Stimulated activated CD4-positive, alpha-beta T cell treated with anti-CD3 and anti-CD28 coated beads, Interleukin-12 subunit alpha, Interleukin-12 subunit beta, amount 100 ng/mL, for 24 hours (primary cell): ENCODE data around the gene ZMIZ2.
"Not testable (repeated sequence)": the region's sequence is repeated elsewhere in the genome, so short reads cannot be mapped to it uniquely, and the experiment has no call there.

Experiments
- DNase-seq, 2 experiments: peaks; one replicate each; pipeline ENCODE4 v3.0.0-alpha.2; 2020; ENCODE audit warnings: low read depth in 2 of 2

Gene ZMIZ2

DNA sequence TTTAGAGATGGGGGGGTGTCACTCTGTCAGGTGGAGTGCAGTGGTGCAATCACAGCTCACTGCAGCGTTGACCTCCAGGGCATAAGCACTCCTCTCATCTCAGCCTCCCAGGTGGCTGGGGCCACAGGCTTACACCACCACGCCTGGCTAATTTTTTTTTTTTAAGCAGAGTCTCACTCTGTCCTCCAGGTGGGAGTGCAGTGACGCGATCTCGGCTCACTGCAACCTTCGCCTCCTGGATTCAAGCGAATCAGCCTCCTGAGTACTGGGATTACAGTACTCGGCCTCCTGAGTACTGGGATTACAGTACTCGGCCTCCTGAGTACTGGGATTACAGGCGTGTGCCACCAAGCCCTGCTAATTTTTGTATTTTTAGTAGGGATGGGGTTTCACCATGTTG lies 24.2 kb downstream of the ZMIZ2 start:
- DNase-seq: no peak

DNA sequence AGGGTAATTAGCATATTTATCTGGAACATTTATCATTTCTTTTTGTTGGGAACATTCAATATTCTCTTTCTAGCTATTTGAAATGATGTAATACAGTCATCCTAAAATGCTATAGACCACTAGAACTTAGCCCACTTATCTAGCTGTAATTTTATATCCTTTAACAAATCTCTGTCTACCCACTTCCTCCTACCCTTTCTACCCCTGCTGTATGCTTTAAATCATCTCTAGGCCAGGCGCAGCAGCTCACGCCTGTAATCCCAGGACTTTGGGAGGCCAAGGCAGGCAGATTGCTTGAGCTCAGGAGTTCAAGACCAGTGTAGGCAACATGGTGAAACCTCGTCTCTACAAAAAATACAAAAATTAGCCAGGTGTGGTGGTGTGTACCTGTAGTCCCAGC lies 25.8 kb downstream of the ZMIZ2 start:
- not testable (repeated sequence) for DNase-seq

DNA sequence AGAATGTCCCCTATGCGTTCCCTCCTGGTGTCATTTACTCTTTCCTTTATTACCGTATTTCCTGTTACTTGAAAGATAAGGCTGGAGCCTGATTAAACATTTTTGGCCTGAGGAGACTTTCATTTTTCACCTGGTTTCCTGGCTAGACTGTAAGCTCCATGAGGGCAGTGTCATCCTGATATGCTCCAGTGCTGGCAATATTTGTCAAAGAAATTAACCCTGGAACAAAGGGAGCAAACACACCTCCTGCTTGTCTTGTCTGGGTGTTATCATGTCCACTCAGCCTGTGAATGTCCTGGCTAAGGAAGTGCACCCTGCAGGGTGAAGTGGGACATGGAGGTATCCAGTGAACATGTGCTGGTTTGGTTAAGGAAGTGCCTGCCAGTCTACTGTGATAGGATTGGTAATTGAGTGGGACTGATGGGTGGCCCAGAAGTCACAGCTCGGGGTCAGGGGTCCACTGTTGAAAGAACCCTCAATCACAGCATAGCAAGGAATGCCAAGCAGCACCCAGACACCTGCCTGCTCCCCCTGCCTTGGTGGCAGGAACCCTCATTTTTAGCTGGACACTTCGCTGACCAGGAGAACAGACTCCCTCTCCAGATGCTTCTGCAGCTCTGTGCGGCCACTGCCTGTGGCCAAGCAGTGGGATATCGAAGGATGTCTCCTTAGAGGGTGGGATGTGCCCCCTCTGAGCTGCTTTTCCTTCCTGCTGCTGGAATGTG lies 26.9 kb downstream of the ZMIZ2 start:
- DNase-seq: no peak

DNA sequence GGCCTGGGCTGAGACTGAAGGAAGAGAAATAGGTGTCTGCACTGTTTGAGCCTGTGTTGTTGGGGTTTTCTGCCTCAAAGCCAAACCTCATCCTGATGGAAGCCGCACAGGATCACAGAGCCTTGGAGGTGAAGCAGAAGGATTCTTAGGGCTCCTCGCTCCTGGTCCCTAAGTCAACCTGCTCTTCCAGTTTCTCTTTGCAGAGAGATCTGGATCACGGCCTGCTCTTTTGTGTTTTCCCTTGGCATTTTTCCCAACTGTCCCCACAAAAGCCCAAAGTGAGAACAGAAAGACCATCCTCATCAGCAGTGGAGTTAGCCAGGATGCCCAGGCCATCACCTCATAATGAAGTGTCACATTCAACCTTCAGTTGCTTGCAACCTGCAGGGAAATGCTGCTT lies 27.6 kb downstream of the ZMIZ2 start:
- DNase-seq: no peak

DNA sequence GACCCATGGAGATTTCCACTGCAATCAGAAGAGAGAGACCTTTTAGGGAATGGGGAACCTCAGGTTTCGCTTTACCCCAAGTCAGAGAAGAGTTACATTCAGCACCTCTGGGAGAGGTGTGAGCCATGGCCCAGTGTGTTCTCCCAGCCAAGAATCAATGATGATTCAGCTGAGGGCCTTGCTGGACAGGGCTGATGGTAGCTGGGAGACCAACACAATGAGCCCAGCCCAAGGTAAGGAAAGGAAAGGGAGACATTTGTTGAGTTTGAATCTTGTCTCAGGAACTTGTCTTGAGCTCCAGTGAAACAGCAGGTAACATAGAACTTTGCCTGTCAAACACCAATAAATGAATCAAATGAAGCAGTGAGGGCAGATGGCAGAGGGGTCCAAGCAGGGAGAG lies 33.8 kb downstream of the ZMIZ2 start:
- DNase-seq: no peak

DNA sequence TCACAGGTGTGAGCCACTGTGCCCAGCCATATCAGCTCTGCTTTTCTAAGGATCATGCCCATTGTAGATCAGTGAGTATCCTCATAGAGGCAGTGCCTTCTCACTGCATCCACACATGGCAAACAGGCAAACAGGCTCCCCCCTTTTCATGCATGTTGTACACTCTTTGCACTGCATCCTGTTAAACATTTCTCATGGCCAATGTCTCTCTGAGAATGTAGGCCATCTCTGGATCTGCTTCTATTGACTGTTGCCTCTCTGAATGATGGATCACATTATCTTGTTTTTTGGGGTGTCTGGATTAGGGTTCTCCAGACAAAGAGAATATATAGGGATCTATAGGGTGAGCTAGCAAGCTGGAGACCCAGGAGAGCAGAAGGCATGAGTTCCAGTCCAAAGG lies 34.8 kb downstream of the ZMIZ2 start:
- DNase-seq: no peak

DNA sequence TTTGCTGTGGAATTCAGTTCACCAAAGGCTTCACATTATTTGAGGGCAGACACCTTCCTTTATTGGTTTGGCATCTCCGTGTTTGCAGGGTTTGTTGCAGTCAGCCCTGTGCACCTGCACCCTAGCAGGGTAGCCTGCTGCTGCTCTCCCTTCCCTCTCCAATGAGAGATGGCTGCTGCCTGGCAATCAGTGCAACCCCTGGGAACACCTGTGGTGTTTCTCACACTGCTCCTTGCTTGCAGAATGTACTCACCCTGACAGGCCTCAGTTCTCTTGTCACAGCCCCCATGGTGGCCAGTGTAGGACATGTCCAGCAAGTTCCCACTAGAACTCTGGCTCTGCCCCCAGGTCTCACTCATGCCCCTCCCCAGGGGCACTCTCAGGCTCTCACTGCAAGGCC lies 35.7 kb downstream of the ZMIZ2 start:
- no peak for DNase-seq

DNA sequence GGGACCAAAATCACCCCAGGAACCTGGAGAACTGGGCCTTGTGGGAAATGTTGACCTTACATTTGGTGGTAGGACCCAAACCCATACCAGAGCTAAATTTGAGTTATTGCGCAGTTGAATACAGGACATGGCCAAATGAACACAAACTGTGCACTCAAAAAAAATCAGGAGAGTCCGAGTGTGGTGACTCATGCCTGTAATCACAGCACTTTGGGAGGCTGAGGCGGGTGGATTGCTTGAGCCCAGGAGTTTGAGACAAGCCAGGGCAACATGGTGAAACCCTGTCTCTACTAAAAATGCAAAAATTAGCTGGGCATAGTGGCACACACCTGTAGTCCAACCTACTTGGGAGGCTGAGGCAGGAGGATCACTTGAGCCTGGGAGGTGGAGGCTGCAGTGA lies 36.6 kb downstream of the ZMIZ2 start:
- DNase-seq: not testable (repeated sequence)

DNA sequence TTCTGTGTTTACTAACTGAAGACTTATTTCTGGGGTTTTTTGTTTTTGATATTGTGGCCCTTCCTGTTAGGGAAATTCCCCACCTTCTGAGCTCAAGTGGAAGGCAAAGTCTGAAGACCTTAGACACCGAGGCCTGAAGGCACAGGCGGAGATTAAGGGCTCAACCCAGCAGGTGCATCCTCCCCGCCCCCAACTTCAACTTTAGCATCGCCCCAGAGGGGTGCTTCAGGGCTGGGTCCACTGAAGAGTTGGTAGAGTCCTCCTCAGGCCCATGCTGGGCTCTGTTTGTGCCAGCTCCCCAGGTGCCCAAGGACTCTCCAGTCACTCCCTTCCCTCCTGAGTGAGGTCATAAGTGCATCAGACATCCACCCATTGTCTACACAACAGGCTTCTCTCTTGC lies 38.4 kb downstream of the ZMIZ2 start:
- no peak for DNase-seq

DNA sequence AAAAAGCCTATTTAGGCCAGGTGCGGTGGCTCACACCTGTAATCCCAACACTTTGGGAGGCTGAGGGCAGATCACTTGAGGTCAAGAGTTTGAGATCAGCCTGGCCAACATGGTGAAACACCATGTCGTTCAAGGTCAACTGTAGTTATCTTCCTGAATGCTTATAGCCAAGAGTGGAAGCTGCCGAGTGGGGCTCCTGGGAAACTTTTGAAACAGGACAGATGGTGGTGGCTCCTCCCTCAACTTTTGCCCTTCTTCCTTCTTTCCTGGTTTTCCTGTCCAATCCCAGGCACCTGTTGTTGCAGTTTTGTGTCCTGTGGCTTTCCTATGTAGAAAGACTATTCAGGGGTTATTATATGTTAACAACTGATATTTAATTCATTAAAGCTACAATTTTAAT lies 39.1 kb downstream of the ZMIZ2 start:
- no peak for DNase-seq

DNA sequence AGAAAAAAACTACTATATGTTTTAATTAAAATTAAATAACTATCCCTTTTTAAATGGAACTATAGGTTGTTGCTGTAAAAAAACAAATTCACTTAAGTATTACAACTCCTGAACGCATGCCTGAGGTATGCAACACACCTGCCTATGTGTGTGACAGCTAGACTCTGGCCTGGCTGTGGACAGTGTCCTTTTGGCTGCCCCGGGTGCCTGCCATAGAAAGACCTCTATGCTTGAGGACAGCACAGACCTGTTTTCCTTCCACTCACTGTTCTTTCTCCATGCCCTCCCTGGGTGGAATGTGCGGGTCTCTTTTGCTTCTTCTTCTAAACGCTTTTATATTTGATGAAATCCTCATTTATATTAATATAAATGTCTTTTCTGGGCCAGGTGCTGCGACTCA lies 41.3 kb downstream of the ZMIZ2 start:
- no peak for DNase-seq

DNA sequence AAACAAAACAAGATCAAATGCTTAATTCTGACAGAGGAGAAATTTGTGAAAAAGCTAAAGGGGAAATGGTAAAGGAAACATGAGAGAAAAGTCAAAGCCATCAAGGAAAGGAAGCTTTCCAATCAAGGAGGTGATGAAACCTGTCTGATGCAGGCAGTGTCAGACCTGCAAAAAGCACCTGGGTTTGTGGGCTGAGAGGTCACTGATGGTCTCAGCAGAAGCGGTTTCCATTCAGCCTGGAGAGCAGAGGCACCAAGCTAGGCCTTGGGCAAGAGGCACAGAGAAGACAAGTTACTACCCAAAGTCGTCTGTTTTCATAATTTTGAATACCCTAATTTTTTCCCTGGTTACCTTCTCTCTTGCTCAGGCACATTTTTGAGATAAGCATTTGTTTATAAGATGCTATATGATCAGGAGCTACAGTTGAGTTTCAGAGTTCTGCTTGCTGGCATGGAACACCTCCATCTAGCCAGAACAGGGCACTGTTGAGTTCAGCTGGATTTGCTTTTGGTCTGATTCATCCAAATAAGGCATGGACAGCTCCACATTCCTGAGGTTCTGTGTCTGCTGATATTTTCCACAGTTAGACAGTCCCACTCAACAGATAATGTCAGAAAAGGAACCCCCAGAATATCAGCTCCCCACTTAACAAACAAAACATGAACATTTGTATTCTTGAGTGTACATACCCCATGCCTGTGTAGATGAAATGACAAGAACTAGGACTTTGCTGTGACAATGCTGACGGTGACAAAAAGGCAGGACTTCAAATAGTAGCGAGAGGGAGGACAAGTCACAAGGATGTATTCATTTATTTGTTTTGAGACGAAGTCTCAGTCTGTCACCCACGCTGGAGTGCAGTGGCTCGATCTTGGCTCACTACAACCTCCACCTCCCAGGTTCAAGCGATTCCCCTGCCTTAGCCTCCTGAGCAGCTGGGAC lies 42.9 kb downstream of the ZMIZ2 start:
- DNase-seq: no peak

DNA sequence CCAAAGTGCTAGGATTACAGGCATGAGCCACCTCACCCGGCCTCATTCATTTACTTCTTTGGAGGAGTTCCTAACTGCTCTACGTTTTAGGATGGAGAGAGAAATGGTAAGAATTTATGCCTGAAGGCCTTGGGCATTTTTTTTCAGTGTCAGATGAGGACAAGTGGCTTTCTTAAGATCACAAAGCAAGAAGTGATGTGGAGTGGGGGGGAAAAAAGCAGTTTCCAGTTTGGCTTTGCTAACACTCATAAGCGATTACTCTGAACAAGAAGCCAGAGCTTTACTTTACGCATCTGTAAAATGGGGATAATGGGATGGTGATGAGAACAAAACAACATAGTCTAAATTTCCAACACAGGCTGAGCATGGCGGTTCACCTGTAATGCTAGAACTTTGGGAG lies 45.3 kb downstream of the ZMIZ2 start:
- DNase-seq: no peak

DNA sequence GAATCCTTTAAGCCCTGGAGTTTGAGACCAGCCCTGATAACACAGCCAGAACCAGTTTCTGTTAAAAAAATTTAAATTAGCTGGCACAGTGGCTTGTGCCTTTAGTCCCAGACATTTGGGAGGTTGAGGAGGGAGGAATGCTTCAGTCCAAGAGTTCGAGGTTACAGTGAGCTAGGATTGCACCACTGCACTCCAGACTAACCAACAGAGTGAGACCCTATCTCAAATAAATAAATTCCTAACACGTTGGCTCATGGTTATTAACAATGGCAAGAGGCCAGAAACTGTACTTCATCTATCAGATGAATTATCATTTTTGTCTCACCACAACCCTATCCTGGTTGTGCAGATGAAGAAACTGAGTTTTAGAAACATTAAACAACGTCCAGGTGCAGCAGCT lies 45.7 kb downstream of the ZMIZ2 start:
- no peak for DNase-seq

DNA sequence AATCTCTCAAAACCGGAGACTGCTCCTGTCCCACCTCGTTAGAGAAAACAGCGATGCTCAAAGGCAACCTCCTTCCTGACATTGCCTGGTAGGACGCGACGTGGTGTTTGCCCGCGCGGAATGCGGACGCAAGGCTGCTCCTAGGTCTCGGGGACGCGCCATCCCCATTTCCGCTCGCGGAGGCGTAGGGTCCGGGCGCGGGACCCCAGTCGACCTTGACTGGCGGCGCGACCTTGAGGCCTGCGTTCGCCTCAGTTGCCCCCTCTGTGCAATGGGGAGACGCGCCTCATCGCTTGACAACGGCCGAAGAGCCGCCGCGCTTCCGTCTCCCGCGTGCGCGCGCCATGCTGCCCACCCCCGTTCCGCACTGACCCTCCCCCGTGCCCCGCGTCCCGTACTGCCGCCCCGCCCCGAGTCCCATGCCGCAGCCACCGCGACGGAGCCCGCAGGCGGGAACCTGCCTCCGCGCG lies 47.4 kb downstream of the ZMIZ2 start:
- DNase-seq: no peak

DNA sequence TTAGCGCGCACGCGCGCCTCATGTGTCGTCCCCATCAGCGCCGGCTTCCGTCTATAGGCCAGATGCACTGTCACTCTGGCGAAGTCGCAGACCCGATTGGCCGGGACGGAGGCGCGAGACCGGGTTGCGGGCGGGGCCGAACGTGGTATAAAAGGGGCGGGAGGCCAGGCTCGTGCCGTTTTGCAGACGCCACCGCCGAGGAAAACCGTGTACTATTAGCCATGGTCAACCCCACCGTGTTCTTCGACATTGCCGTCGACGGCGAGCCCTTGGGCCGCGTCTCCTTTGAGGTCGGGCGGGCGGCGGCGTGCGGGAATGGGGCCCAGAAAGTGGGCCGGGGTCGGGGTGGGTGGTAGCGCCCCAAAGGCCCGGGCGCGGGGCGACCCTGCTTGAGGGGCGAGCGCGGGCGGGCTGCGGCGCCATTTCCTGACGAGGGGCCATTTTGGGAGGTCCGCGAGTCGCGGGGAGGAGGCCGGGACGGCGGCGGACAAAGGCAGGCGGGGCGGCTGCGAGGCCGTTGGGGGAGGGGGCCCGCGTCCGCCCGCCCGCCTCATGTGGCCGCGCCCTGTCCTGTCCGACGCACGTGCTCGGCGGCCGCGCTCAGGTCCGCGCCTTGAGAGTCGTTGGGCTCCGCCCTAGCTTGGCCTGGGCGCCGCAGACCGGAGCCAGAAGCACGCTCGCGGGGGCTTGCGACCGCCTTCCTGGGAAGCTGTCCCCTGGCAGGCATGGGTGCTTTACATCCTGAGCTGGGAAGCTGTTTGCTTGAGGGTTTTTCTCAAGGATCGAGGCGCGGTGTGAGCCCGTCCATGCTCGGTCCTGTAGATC lies 48.1 kb downstream of the ZMIZ2 start, which contains the start of gene PPIA:
TSS of gene PPIA (plus strand) at position 178 of the 825 bp plus-strand sequence. CDS start at position 222, 44 bp downstream.
- DNase-seq: peak; percentile 98 to 99

DNA sequence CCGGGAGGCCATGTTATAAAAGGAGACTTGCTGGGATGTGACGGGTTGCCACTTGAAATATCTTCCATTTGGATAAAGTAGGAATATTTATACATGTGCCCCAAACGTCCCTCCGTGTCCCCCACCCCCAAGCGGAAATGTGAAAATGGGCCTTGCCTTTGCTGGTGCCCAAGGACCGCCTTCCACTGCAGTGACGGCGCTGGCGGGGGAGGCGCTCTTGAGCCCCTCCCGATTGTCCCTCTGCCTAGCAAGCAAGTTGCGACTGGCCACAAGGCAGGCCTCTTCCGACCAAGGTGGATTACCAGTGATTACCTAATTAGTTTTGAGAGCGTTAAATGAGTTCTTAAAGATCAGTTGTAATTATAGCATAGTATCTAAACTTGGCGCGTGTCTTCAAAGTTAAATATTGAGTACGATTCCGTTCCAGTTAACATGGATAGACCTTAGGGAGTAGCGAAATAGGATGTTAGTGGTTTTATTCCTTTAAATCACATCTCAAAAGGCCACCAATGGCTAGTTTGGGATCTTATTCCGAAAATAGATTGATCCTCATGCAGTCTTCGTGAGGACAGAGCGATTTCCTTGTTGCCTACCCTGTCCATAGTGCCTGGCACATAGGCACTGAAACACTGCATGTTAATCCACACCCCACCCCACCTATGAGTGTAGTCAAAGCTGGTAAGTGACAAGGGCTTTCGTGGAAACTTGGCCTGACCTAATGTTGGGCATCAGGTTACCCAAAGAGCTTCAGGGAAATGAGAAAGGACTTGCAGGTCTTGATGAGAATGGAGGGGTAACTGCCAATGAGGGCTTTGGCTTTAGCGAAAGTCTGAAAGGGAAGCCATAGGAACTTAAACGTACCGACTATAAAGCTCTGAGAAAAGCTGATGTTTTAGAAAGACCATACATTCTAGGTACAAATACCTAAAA lies 48.9 kb downstream of the ZMIZ2 start:
- DNase-seq: peak; percentile 62 to 77

DNA sequence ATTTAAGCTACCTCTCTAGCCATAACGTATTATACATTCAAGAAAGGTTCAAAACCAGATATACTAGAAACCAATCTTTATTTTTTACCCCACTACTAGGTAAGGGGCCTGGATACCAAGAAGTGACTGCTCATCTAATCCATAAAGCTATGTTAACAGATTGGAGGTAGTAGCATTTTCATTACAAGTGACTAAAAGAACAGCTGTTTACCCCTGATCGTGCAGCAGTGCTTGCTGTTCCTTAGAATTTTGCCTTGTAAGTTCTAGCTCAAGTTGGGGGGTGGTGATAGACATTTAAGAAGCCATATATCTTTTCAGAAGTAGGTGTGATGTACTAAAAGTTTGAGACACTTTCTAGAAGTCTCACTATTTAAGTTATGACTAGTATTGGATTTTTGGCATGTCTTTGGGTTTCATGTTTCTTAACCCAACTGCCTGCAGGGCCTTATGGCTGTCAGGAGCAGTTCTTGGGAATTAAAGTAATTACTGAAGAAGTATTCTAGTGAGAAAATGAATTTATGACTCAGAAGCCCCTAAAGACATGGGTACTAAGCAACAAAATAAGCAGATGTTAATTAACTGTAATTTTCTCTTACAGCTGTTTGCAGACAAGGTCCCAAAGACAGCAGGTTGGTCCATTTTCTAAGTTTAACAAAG lies 50.1 kb downstream of the ZMIZ2 start:
- DNase-seq: no peak

DNA sequence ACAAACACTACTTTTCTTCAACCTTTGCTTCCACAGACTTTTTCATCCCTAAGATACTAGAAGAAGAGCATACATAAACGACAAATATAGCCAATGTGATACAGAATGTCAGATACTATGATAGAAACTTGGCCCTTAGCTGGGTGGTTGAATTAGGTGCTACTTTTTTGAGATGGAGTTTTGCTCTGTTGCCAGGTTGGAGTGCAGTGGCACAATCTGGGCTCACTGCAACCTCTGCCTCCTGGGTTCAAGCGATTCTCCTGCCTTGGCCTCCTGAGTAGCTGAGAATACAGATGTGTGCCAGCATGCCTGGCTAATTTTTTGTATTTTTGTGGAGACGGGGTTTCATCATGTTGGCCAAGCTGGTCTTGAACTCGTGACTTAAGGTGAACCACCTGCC lies 51.3 kb downstream of the ZMIZ2 start:
- DNase-seq: no peak

DNA sequence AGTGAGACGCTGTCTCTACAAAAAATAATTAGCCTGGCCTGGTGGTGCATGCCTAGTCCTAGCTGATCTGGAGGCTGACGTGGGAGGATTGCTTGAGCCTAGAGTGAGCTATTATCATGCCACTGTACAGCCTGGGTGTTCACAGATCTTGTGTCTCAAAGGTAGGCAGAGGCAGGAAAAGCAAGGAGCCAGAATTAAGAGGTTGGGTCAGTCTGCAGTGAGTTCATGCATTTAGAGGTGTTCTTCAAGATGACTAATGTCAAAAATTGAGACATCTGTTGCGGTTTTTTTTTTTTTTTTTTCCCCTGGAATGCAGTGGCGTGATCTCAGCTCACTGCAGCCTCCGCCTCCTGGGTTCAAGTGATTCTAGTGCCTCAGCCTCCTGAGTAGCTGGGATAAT lies 53.2 kb downstream of the ZMIZ2 start:
- no peak for DNase-seq
